ENCODE results near the gene PNLIPRP1.

Gene PNLIPRP1

DNA sequence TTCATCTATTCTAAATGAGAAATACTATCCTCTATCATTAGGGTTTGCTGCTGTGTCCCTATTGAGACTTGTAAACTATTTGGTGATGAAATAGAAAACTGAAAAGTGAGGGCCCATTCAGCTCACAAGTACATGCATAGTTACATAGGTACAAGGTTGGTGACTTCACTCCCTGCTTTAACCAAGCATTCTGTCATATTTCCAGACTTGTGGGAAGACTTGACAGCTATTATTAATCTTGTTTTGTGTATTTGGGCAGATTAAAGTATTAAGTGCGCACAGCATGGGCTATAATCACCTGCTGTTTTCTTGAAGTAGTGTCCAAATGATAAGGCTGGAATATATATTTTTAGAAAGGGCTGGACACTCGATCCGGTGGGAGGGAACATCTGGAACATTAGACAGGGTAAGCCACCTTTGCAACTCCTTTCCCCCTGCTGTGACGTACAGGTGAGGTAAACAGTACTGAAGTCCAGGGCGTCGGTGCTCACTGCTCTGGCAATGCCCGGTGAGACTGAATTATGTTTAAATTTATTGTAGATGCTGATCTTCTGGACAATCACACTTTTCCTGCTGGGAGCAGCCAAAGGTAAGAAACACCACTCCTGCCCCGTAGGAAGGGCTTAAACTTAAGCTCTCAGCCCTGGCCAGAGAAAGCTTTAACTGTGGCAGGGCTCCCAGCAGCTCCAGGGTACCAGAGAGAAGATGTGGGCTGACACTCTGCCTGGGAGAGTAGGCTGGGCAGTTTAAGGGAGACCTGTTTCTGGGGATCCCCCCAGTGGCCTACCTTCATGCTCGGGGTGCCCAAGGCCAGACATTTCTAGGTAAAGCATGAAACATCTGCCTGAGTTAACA lies at the start of gene PNLIPRP1:
Gene PNLIPRP1 (plus strand): TSS at position 370 of the 855 bp plus-strand sequence. CDS start 171 bp downstream, at position 541.
- no peak for DNase-seq

DNA sequence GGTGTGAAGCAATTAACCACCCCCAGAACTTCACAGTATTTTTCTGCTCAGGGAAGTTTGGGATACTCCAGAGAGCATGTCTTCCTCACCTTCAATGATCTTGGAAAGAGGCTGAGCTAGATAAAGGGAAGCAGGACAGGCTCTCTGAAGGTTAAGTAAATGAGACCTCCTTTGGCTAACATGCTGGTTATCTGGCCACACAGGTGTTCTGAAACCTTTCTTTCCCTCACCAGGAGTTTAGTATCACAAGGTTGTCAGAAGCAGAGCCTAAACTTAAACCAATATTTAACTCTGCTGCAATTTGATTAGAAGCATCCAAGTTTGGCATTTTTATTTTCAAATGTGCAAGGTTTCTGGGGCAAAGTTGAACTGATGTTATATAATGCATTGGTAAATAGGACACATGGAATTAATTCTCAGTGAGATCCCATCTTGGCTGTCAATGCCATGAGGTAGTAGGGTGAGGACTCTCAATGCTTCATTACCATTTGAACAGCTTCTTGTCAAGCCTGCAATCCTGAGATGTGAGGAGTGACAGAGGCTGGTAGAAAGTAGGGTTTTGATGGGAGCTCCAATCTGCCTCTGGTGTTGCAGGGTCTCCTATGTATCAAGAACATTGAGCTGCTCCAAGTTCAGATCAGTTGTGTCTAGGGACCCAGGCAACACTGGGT lies 48.6 kb upstream of the PNLIPRP1 start:
- DNase-seq, result no peak

DNA sequence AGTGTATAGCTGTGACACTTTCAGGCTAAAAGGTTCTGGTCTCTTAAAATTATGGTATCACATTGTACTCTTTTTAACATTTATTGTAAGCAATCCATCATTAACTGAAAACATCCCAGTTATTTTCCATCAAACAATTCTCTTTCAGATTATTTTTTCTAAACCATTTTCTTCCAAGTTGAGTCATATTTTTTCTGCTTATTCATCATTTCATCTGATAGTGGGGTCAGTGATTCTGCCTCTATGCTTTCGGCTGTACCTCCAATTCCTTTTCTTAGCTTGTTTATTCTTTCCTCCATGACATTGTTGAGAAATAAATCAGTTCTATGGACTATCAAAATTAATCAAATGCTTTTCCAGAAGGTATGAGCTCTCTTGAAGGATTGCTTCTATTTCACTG lies 45.6 kb upstream of the PNLIPRP1 start:
- no peak for DNase-seq

DNA sequence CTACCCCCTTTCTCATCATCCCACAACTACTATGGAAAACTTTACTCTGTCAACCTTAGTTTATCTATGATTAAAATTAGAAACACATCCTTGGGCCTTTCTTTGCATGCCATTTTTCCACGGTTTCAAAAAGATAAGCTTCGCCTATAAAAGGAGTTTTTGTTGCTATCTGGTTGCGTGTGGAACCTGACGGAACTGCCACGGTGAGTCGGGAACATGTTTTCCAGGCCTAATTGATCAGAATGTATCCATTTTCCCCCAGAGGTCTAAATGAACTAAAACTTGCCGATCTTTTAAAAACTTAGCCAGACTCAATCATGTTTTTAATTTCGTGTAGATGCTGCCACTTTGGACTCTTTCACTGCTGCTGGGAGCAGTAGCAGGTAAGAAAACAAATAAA lies 45.0 kb upstream of the PNLIPRP1 start, which contains the start of gene PNLIP:
Gene PNLIP (plus strand): TSS at position 176 of the 400 bp plus-strand sequence. CDS start 162 bp downstream, at position 338.
- DNase-seq, result no peak

DNA sequence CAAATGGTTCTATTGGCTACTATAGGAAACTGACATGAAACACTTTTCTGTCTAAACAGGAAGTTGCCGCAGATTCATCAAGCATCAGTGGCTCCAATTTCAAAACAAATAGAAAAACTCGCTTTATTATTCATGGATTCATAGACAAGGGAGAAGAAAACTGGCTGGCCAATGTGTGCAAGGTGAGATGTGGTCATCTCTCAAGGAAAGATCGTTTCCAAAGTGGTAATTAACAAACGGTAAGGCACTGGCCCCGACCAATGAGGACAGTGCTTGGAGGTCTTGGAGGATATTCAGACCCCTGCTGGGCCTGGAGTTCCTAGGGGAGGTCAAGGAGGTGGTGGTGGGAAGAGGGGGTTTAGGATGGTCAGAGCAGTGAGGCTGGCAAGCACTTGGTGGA lies 42.5 kb upstream of the PNLIPRP1 start:
- no peak for DNase-seq

DNA sequence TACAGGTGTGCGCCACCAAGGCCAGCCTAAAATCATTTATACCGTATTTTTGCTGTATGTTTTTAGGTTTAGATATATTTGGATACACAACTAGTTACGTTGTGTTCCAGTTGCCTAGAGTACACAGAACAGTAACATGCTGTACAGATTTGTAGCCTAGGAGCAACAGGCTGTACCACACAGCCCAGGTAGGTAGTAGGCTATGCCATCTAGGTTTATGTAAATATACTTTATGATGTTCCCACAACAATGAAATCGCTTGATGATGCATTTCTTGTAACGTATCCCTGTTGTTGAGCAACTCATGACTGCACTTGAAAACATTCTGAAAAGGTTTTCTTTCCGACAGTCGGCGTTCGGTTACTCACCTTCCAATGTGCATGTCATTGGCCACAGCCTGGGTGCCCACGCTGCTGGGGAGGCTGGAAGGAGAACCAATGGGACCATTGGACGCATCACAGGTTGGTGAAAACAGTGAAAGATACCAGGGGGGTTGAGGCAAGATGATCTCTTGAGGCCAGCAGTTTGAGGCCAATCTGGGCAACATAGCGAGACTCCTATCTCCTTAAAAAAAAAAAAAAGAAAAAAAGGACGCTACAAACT lies 37.3 kb upstream of the PNLIPRP1 start:
- no peak for DNase-seq

DNA sequence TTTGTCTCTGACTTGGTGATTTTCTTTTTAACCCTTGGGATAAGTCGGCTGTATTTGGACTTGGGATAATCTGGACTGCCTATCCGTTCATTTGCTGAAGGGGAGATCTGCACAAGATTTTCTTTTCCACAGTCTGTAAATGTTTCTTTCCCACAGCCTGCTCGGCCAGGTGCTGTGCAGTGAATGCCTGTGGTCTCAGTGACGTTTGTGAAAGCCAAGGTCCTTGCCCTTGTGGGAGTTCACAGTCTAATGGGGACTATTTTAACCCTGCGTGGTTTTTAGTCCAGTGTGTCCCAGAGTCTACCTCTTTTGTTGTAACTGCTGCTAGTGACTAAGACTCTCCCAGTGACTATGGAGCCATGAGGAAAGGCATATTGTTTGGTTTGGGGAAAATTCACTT lies 36.1 kb upstream of the PNLIPRP1 start:
- DNase-seq, result no peak

DNA sequence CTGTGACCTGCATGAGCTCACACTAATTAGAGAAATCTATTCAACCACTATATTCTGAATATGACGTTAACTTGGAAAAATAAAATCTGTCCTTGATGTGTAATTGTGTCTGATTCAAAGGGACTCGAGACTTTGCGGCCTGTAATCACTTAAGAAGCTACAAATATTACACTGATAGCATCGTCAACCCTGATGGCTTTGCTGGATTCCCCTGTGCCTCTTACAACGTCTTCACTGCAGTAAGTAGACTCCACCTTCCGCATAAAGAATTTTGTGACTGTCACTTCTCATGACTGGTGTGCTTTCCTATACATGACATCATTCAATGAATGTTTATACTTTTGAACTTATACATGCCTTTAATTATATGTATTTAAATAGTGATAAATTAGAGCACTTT lies 34.9 kb upstream of the PNLIPRP1 start:
- DNase-seq, result no peak

DNA sequence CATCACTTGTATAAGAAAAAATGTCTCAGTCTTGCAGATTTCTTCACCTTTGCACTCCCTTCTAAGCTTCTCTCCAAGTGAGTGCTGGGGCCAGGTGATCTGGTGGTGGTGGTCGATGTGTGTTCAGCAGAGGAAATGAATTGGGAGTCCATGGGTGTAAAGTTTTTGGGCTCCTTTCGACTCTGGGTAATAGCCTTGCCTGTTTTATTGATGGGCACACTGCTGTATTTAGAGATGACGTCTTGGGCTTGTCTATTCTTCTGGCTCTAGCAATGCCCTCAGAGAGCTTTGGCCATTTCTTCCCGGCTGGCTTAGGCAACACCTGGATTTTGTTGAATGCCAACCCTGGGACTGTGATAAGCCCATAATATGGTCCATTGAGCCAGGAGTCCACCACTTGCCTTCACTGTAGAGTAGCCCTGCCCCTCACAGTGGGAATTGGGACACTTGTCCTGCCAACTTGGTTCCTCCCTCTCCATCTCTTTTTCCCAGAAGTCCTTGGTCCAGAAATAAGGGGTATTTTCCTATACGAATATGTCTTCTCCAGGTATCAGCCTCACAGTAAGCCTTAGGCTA lies 33.4 kb upstream of the PNLIPRP1 start:
- no peak for DNase-seq

DNA sequence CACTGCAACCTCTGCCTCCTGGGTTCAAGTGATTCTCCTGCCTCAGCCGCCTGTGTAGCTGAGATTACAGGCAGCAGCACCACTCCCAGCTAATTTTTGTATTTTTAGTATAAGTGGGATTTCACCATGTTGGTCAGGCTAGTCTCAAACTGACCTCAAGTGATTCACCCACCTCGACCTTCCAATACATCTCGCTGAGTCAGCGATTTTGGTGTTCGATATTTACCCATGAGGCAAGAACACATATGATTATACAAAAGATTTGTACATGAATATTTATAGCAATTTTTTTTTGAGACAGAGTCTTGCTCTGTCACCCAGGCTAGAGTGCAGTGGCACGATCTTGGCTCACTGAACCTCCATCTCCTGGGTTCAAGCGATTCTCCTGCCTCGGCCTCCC lies 25.2 kb upstream of the PNLIPRP1 start:
- no peak for DNase-seq

DNA sequence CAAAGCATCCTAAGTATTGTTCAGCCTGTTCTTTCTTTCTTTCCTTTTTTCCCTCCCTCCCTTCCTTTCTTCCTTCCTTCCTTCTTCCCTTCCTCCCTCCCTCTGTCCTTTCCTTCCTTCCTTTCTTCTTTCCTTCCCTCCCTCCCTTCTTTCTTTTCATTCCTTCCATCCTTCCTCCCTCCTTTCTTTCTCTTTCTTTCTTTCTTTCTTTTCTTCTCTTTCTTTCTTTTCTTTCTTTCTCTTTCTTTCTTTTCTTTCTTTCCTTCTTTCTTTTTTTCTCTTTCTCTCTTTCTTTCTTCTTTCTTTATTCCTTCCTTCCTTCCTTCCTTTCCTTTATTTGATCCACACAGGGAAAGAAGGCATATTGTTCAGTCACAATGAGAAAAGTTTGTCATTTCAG lies 23.8 kb upstream of the PNLIPRP1 start:
- no peak for DNase-seq

DNA sequence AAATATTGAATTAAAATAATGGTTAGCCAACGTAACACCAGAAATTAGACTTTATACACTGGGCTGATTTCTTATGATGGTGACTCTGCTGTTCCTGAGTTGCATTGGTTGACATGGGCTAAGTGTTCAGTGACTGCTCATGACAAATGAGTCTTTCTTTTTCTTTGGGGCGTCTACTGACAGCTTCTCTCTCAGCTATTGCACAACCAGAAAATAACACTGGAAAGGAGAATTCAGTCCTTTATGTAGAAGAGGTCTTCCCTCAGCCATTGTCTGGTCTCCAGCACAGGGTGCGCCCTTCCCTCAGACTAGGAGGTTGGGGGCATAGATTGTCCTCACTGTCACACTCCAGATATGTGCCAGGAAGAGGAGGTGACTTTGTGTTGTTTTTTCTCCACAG lies 23.4 kb upstream of the PNLIPRP1 start:
- no peak for DNase-seq

DNA sequence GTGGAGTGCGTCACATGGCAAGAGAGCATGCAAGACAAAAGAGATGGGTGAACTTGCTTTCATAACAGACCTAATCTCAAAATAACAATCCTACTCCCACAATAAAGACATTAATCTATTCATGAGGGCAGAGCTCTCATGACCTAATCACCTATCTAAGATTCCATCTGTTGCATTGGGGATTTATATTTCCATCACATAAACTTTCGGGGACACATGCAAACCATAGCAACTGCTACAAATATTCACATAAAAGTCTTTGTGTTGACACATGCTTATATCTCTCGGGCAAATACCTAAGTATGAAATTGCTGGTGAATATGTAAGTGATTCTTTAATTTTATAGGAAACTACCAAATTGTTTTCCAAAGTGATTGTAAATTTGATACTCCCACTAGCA lies 16.0 kb upstream of the PNLIPRP1 start:
- DNase-seq, result no peak

DNA sequence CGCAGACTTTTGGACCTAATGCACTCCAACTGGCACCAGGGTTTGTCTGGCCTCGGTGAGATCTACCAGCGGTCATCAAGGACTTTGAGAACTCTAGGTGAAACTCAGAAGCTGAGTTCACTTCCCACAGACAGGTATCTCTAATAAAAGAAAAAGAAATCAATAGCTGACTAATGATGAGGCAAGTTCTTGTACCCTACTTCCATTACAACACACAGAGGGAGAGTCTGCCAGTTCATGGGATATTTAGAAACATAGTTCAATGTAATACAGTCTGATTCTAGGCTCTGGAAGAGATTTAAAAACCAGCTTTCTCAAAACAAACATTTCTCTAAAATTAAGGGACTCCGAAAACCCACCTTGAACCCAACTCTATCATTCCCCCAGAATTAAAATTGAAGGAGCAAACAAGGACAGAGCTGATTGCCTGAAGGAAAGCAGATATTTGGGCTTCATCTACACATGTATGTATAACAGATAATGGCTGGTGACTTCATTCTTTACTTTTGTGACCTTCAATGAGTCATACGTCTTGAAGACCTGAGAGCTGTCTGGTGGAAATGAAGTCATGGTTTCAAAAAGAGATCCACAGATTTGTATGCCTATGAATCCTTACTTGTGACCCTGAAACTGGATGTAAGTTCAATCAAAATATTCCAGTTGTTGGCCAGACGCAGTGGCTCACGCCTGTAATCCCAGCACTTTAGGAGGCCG lies 2.7 kb upstream of the PNLIPRP1 start:
- DNase-seq, result no peak

DNA sequence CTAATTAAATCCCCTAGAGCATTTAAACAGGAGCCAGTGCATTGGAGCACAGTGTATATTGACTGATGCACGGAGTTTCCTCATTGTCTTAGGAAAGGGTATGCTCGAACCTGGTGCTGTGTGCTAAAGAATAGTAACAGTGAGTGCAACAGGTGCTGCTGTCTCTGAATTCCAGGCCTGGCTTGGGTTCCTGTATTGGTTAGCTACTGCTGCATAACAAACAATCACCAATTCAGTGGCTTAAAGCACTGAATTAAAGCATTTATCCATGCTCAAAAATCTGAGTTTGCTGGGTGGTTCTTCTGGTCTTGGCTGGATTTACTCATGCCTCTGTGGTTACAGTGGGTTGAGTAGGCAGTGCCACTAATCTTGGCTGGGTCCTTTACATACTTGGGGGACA lies 1.8 kb upstream of the PNLIPRP1 start:
- no peak for DNase-seq

DNA sequence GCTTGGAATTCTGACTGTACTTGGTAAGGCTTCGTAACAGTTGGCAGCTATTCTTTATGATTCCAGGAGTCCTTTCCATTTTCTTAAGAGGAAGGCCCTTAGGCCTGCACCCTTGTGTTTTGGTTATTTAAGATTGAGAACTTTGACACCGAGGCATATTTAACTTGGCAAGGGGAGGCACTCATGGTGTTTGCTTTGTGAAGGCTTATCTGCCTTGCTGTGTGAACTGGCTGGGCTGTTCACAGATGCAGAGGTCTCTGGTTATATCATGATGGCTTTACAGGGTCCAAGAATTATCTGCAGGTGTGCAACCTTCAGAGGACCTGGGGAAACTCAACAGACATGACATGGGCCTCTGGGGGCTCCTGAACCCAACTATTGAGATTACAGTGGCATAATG lies 833 bp upstream of the PNLIPRP1 start:
- DNase-seq, result no peak

DNA sequence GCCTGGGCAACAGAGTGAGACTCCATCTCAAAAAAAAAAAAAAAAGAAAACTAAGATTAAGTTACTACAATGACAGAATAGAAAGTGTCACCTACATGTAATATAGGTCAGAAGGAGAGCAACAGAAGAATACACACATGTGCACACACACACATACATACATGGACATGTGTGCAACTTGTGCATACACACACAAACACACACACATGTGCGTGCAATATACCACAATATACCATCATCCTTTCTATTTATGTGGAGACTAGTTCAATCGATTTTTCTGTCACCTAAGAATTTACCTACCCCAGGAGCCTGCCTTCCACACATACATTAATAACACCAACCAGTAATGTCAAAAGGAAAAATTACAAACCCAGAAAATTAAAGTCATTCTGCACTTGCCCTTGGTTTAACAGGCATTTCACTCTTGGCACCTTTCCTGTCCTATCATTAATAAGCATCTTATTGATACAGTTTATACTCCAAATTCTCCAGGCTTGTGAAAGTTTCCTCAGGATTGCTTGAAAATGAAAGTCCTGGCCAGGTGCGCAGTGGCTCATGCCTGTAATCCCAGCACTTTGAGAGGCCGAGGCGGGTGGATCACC lies 2.5 kb downstream of the PNLIPRP1 start:
- DNase-seq, result no peak

DNA sequence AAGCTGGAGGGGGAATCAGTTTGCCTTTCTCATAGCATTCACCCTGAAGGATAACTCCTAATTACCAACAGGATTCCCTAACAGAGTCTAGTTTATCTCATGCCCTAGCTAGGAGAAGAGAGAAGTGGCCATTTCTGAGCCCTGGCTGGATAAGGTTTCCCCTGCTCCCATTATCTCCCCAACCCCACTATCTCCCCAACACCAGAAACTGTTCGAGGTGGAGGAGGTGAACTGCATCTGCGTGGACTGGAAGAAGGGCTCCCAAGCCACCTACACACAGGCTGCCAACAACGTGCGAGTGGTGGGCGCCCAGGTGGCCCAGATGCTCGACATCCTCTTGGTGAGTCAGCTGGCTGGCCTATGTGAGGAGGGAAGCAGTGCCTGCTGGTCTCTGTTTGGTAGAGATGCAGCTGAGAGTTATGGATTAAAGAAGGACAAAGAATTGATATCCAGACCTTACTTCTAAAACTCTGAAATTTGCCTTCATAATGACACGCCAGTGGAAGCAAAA lies 3.8 kb downstream of the PNLIPRP1 start:
- no peak for DNase-seq

DNA sequence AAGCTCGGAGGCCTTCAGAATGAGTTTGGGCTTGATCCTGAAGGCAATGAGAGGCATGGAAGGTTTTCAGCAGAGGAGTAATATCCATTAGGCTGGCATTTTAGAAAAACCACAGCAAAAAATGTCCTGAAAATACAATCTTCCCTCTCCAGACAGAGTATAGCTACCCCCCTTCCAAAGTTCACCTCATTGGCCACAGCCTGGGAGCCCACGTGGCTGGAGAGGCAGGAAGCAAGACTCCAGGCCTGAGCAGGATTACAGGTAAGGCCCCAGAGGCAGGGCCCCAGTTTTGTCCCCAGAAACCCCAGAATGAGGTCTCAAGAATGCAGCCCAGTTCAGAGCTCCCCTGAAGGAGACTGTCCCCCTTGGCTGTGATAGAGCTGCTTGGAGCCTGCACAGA lies 5.3 kb downstream of the PNLIPRP1 start:
- DNase-seq, result no peak

DNA sequence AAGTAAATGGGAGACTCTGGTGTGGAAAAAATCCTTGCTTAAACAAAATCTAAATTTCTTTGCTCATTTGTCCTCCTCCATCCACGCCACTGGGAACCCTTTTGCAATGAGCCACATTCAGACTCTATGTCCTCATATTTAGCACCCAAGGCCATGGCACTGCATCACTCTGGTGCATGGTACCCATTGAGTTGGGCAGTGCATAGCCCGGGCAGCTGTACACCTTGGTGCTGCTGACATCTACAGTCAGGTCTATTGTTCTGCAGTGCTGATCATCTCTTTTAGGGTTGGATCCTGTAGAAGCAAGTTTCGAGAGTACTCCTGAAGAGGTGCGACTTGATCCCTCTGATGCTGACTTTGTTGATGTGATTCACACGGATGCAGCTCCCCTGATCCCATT lies 6.8 kb downstream of the PNLIPRP1 start:
- DNase-seq, result no peak

DNA sequence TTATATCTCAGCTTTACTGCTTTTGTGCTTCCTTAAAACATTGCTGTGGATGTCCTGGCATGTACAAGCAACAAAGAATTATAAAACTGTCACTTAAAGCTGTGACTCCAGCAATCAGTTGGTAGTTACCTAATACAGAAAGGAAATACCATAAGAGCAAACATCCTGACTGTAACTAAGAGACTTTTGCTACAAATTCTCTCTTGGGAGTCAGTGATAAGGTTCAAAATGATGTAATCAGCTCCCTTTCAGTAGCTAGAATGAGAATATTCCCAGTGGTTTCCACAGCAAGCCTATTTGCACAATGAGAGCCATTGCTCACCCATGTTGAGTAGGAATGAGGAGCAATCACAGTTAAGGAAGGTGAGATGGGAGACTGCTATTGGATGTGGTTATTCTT lies 7.6 kb downstream of the PNLIPRP1 start:
- no peak for DNase-seq

DNA sequence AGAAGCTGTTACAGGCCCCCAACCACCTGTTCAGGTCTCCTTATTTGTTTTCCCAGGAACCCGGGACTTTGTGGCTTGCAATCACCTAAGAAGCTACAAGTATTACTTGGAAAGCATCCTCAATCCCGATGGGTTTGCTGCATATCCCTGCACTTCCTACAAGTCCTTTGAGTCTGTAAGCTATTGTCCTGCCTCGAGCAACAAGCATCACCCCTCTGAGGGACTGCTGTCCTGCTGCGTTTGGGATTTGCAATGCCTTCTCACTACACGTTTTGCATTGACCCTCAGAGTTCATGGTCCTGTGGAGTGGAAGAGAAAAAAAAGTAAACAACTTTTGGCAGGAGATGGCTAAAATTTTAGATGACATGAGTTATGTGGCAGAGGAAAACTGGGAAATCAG lies 9.2 kb downstream of the PNLIPRP1 start:
- no peak for DNase-seq

Measured in right hindlimb (tissue), 1 donor.